ENCODE results near the gene SMG6. TPM values are rescaled to one million over a fixed set of nuclear protein-coding genes. Genes with fewer than 3 reads are reported as not detected.

Gene SMG6
- polyA plus RNA-seq, 1 experiment = 27.3 TPM

DNA sequence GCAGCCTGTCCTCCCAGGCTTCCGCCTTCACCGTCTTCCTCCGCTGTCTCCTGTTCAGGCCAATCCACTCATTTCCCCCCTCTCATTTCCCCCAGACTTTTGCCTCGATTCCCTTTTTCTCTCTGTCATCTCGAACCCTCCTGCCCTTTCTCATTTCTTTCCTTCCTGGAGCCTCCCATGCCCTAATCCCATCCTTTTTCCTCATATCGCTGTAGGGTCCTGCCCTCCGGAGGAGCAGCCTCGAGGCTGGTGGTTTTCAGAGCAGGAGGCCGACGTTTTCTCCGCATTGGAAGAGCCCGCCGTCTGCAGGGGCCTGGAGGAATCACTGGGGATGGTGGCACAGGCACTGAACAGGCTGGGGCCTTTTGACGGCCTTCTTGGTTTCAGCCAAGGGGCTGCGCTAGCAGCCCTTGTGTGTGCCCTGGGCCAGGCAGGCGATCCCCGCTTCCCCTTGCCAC lies 261.2 kb downstream of the SMG6 start:
- Histone ChIP-seq H3K27ac (ENCODE audit: low read depth, low read length) (peak overlapping the region; percentile 52), H3K4me3 (ENCODE audit: low read depth, low read length) (peak overlapping the region; percentile 89), H3K9me3 (ENCODE audit: control insufficient read depth, insufficient read depth, low read length) (no peaks in the 10 kb centered on the region), H3K27me3 (ENCODE audit: control insufficient read depth, insufficient read depth, low read length) (no peaks in the 10 kb centered on the region)
- ChIA-PET CTCF (no interaction called here), POLR2A (no interaction called here)
- DNase-seq (ENCODE audit: low read depth, low spot score) = no peak
- TF ChIP-seq, protein P1, sequence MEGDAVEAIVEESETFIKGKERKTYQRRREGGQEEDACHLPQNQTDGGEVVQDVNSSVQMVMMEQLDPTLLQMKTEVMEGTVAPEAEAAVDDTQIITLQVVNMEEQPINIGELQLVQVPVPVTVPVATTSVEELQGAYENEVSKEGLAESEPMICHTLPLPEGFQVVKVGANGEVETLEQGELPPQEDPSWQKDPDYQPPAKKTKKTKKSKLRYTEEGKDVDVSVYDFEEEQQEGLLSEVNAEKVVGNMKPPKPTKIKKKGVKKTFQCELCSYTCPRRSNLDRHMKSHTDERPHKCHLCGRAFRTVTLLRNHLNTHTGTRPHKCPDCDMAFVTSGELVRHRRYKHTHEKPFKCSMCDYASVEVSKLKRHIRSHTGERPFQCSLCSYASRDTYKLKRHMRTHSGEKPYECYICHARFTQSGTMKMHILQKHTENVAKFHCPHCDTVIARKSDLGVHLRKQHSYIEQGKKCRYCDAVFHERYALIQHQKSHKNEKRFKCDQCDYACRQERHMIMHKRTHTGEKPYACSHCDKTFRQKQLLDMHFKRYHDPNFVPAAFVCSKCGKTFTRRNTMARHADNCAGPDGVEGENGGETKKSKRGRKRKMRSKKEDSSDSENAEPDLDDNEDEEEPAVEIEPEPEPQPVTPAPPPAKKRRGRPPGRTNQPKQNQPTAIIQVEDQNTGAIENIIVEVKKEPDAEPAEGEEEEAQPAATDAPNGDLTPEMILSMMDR (IDR thresholded peaks at IDR 0.05; ENCODE audit: low read depth, low read length) = peak; percentile 43

DNA sequence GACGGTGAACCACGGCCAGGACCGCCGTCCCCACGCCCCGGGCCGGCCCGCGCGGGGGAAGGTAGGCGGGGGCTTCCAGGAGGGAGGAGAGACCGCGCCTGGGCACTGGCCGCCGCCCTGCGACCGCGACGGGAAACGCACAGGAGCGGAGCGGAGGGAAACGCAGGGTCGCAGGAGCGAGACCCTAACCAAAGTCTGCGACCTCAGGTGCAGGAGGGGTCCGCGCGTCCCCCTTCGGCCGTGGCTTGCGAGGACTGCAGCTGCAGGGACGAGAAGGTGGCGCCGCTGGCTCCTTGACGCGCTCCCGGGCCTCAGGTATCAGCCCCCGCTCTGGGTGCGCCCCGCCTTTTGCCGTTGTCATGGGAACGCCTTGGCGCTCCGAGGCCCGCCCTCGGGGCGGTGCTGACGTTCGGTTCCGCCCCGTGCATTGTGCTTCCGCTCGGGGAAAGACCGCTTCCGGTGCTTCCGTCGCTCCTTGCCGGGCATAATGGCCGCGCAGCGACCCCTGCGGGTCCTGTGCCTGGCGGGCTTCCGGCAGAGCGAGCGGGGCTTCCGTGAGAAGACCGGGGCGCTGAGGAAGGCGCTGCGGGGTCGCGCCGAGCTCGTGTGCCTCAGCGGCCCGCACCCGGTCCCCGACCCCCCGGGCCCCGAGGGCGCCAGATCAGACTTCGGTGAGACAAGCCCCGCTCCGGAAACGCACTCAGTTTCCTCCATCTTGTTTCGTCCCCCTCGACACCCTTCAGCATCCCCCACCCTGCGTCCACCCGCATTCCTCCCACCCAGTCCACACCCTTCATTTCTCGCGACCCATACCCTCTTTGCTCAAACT lies 261.8 kb downstream of the SMG6 start, which contains the start of gene OVCA2:
TSS of gene OVCA2 (plus strand) at position 462 of the 829 bp plus-strand sequence. CDS start at position 488, 26 bp downstream.
- peak; percentile 84 for DNase-seq (ENCODE audit: low read depth, low spot score)
- ChIA-PET CTCF (interaction anchor here (1.0 to 1.6 kb wide), 2 partner anchors 12 to 133 kb away, joined by 3 read pairs; no protein-coding TSS in a partner anchor), POLR2A (interaction anchor here (0.6 kb wide), 1 partner anchor 208 kb away, joined by 3 read pairs; no protein-coding TSS in a partner anchor)
- H3K27ac ChIP-seq (ENCODE audit: low read depth, low read length) = peak within 1 kb of the TSS; percentile 52
- H3K9me3 ChIP-seq (ENCODE audit: control insufficient read depth, insufficient read depth, low read length) = no peaks in the 10 kb centered on the region
- TF ChIP-seq, protein P1 (IDR thresholded peaks at IDR 0.05; ENCODE audit: low read depth, low read length) = peak; percentile 57
- H3K27me3 ChIP-seq (ENCODE audit: control insufficient read depth, insufficient read depth, low read length) = no peaks in the 10 kb centered on the region
- peak within 1 kb of the TSS; percentile 89 for H3K4me3 ChIP-seq (ENCODE audit: low read depth, low read length)

DNA sequence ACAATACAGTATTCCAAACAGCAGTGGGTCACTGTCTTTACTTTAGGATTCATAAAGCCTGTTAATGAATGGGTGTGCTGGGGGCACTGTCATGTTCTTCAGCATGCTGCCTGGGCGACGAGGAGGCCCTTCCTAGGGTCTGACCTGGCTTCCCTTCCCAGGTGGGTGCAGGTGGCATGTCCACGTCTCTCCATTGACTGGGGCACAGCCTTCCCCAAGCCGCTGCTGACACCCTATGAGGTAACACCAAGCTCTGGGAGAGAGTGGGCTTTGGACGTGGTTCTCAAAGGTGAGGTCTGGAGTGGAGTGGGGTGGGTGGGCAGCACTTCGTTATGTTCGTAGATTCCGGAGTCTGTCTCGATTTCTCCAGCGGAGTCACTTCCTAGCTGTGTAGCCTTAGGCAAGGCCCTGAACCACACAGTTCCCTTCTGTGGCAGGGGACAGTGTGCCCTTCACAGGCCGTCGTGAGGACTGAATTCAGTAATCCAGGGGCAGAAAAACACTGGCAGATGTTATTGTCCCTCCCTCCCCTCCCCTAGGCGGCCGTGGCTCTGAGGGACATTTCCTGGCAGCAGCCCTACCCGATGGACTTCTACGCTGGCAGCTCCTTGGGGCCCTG lies 262.5 kb downstream of the SMG6 start:
- H3K9me3 ChIP-seq (ENCODE audit: control insufficient read depth, insufficient read depth, low read length) = no peaks in the 10 kb centered on the region
- TF ChIP-seq, protein P1 (IDR thresholded peaks at IDR 0.05; ENCODE audit: low read depth, low read length) = no peak
- no peak for DNase-seq (ENCODE audit: low read depth, low spot score)
- no peaks in the 10 kb centered on the region for H3K27me3 ChIP-seq (ENCODE audit: control insufficient read depth, insufficient read depth, low read length)
- ChIA-PET POLR2A (interaction anchor here (0.6 kb wide), 1 partner anchor 209 kb away, joined by 3 read pairs; no protein-coding TSS in a partner anchor), CTCF (interaction anchor here (1.0 to 1.6 kb wide), 2 partner anchors 13 to 132 kb away, joined by 3 read pairs; no protein-coding TSS in a partner anchor)
- peak overlapping the region; percentile 89 for H3K4me3 ChIP-seq (ENCODE audit: low read depth, low read length)
- no peak overlapping the region for H3K27ac ChIP-seq (ENCODE audit: low read depth, low read length)

DNA sequence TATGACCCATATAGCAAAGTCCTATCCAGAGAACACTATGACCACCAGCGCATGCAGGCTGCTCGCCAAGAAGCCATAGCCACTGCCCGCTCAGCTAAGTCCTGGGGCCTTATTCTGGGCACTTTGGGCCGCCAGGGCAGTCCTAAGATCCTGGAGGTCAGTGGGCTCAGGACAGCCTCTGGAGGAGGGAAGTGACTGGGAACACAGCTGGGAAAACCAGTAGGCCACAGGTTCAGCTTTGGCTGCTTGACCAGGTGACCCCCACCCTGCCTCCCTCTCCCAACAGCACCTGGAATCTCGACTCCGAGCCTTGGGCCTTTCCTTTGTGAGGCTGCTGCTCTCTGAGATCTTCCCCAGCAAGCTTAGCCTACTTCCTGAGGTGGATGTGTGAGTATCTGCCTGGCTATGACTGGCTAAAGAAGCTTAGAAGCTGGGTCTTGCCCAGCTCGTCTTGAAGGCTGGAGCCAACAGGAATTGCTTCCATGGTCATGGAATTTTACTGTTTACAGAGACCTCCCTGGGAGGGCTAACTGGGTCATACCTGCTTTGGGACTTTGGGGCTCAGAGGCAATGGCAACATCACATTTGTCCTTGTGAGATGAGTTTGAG lies 263.3 kb downstream of the SMG6 start:
- ChIA-PET POLR2A (no interaction called here), CTCF (interaction anchor here (1.0 to 1.6 kb wide), 2 partner anchors 14 to 132 kb away, joined by 3 read pairs; no protein-coding TSS in a partner anchor)
- no peaks in the 10 kb centered on the region for H3K9me3 ChIP-seq (ENCODE audit: control insufficient read depth, insufficient read depth, low read length)
- TF ChIP-seq, protein P1 (IDR thresholded peaks at IDR 0.05; ENCODE audit: low read depth, low read length) = no peak
- H3K27me3 ChIP-seq (ENCODE audit: control insufficient read depth, insufficient read depth, low read length) = no peaks in the 10 kb centered on the region
- no peak overlapping the region for H3K27ac ChIP-seq (ENCODE audit: low read depth, low read length)
- no peak for DNase-seq (ENCODE audit: low read depth, low spot score)
- no peak overlapping the region for H3K4me3 ChIP-seq (ENCODE audit: low read depth, low read length)
